Measurements from ENCODE around the gene PRR5L.

DNA sequence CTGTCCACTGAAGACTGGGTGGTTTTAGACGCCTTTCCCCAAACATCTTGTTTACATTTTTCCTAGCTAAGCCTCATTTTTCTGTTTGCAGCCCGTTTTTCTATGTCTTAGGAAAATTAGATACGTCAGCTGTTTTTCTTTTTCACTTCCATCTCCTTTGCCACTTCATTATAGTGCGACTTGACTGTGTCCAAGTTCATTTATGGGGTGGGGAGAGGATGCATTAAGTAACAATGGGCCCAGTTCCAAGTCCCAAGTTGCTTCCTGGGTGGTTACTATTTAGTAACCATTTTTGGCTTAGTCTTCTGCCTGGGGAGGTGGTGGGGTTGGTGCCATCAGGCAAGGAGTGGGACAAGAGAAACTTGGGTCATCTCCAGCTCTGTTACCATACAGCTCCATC is 131.0 kb downstream of the PRR5L start:
- TF ChIP-seq, protein P1, sequence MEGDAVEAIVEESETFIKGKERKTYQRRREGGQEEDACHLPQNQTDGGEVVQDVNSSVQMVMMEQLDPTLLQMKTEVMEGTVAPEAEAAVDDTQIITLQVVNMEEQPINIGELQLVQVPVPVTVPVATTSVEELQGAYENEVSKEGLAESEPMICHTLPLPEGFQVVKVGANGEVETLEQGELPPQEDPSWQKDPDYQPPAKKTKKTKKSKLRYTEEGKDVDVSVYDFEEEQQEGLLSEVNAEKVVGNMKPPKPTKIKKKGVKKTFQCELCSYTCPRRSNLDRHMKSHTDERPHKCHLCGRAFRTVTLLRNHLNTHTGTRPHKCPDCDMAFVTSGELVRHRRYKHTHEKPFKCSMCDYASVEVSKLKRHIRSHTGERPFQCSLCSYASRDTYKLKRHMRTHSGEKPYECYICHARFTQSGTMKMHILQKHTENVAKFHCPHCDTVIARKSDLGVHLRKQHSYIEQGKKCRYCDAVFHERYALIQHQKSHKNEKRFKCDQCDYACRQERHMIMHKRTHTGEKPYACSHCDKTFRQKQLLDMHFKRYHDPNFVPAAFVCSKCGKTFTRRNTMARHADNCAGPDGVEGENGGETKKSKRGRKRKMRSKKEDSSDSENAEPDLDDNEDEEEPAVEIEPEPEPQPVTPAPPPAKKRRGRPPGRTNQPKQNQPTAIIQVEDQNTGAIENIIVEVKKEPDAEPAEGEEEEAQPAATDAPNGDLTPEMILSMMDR (IDR thresholded peaks at IDR 0.05), result no peak
- TF ChIP-seq, protein P2, sequence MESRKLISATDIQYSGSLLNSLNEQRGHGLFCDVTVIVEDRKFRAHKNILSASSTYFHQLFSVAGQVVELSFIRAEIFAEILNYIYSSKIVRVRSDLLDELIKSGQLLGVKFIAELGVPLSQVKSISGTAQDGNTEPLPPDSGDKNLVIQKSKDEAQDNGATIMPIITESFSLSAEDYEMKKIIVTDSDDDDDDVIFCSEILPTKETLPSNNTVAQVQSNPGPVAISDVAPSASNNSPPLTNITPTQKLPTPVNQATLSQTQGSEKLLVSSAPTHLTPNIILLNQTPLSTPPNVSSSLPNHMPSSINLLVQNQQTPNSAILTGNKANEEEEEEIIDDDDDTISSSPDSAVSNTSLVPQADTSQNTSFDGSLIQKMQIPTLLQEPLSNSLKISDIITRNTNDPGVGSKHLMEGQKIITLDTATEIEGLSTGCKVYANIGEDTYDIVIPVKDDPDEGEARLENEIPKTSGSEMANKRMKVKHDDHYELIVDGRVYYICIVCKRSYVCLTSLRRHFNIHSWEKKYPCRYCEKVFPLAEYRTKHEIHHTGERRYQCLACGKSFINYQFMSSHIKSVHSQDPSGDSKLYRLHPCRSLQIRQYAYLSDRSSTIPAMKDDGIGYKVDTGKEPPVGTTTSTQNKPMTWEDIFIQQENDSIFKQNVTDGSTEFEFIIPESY (IDR thresholded peaks at IDR 0.05; ENCODE audit: borderline replicate concordance, low read depth), result no peak
- TF ChIP-seq GATA2 (CRISPR knock-in tag; IDR thresholded peaks at IDR 0.05) (no peak), EP300 (IDR thresholded peaks at IDR 0.05; ENCODE audit: borderline replicate concordance in 1 of 2, low read depth in 1 of 2, low read length in 1 of 2) (no peak), EZH2phosphoT487 (IDR thresholded peaks at IDR 0.05; ENCODE audit: borderline replicate concordance, low read depth) (no peak), POLR2AphosphoS5 (IDR thresholded peaks at IDR 0.05; ENCODE audit: low read depth, low read length) (no peak), ELF1 (IDR thresholded peaks at IDR 0.05) (no peak), RFX5 (IDR thresholded peaks at IDR 0.05; ENCODE audit: low read length) (no peak), GABPA (IDR thresholded peaks at IDR 0.05; ENCODE audit: low read depth) (no peak)
- TF ChIP-seq, protein P3, sequence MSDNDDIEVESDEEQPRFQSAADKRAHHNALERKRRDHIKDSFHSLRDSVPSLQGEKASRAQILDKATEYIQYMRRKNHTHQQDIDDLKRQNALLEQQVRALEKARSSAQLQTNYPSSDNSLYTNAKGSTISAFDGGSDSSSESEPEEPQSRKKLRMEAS (IDR thresholded peaks at IDR 0.05; ENCODE audit: low read depth), result no peak

Data from SK-N-SH (cell line).